HG03025 (cell line): Measurements from ENCODE around the gene ZNF728.
"Not testable (repeated sequence)": the region's sequence is repeated elsewhere in the genome, so short reads cannot be mapped to it uniquely, and the experiment has no call there.

ENCODE experiments used
- ATAC-seq: cut with Tn5 transposase; IDR thresholded peaks from one replicate; pipeline ENCODE4 v1.9.1; 2021; ENCODE audit warnings: mild to moderate bottlenecking, moderate library complexity; ENCODE audit not compliant: unreplicated experiment, low FRiP score

Gene ZNF728

GRCh38 chr19:23002690-23003422, at the start of gene ZNF728:
TSS of gene ZNF728 (minus strand) at chr19:23003176. CDS start at chr19:23003030, 146 bp downstream.
- no peak for ATAC-seq

- ATAC-seq = no peak
Measured at GRCh38 chr19:23052349-23052748, 49.4 kb upstream of the ZNF728 start.

GRCh38 chr19:23049256-23049655, 46.3 kb upstream of the ZNF728 start:
- ATAC-seq = no peak

- no peak for ATAC-seq
Measured at GRCh38 chr19:23046743-23047142, 43.8 kb upstream of the ZNF728 start.

- no peak for ATAC-seq
Measured at GRCh38 chr19:23033721-23034120, 30.7 kb upstream of the ZNF728 start.

- no peak for ATAC-seq
Measured at GRCh38 chr19:23015660-23016059, 12.7 kb upstream of the ZNF728 start.

GRCh38 chr19:22994957-22995356, 8.0 kb downstream of the ZNF728 start:
- ATAC-seq = not testable (repeated sequence)

- no peak for ATAC-seq
Measured at GRCh38 chr19:22976248-22976647, 26.7 kb downstream of the ZNF728 start.

GRCh38 chr19:22975546-22976136, 27.3 kb downstream of the ZNF728 start:
- ATAC-seq = not testable (repeated sequence)

GRCh38 chr19:22945560-22945959, 57.4 kb downstream of the ZNF728 start:
- ATAC-seq = no peak

- no peak for ATAC-seq
Measured at GRCh38 chr19:22935151-22935550, 67.8 kb downstream of the ZNF728 start.

GRCh38 chr19:22927576-22927975, 75.4 kb downstream of the ZNF728 start:
- not testable (repeated sequence) for ATAC-seq

- ATAC-seq = not testable (repeated sequence)
Measured at GRCh38 chr19:22925181-22925580, 77.8 kb downstream of the ZNF728 start.
